Nephron (organoid): Measurements from ENCODE around the gene TP53I13.

Experiments used
- H3K27ac Mint-ChIP-seq, 3 experiments: 2 replicates each; pipeline ENCODE4 v1.8.0; 2020; ENCODE audit warnings: mixed read lengths in 3 of 3, mild to moderate bottlenecking in 2 of 3, moderate library complexity in 1 of 3
- H3K27me3 Mint-ChIP-seq: 2 replicates; pipeline ENCODE4 v1.8.0; 2021; ENCODE audit warnings: low read depth, mild to moderate bottlenecking, moderate library complexity, mixed read lengths
- H3K36me3 Mint-ChIP-seq: 2 replicates; pipeline ENCODE4 v1.8.0; 2020; ENCODE audit warnings: low read depth, mixed read lengths
- H3K4me1 Mint-ChIP-seq: 2 replicates; pipeline ENCODE4 v1.8.0; 2020; ENCODE audit warnings: mixed read lengths
- H3K4me3 Mint-ChIP-seq, 3 experiments: 2 replicates each; pipeline ENCODE4 v1.8.0; 2020; ENCODE audit warnings: mild to moderate bottlenecking in 3 of 3, mixed read lengths in 3 of 3, moderate library complexity in 2 of 3
- H3K9me3 Mint-ChIP-seq: 2 replicates; pipeline ENCODE4 v1.8.0; 2020; ENCODE audit warnings: mixed read lengths
- CTCF ChIP-seq, 3 experiments: fragments of 200-600 bp; sonication (generic); IDR thresholded peaks; one replicate each; pipeline ENCODE4 v1.5.0; 2021; ENCODE audit warnings: antibody characterized with exemption in 3 of 3; ENCODE audit not compliant: unreplicated experiment in 3 of 3

Gene TP53I13

DNA sequence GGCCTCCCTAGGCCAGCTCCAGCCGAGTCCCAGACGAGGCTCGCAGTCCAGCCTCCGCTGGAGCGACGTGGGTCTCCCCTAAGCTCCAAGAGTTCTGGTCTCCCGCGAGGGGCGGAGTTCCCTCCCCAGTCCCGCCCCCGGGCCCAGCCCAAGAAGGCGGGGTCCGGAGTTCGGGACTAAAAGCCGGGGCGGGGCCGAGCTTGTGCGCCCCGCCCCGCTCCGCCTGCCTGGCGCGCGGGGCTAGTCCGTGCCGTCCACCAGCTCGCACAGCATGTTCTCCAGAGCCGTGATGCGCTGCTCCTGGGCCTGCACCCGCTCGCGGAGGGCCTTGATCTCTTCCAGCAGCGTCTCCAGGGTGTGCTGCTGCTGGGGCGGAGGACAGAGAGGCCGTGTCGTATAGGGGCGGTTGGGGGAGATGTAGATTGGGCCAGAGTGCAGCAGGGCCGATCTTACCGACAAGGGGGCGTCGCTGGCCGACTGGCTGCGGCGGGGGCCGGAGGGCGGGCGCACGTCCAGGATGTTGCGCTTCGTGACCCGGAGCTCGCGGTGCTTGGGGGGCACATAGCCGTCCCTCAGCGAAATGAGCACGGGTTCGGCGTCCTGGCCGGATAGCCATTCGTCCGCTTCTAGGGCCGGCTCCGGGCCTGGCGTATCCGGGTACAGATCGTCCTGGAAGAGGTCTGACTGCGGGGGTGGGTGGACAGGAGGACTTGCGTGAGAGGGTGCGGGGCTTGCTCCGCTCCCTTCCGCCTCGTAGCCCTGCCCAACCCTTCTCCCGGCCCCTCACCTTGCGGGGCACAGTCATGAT lies 47.2 kb downstream of the TP53I13 start:
- Mint-ChIP-seq H3K4me1 (peaks cover 26% of the 10 kb centered on the region), H3K9me3 (no peaks in the 10 kb centered on the region), H3K36me3 (peaks cover 7% of the 10 kb centered on the region), H3K27me3 (peaks cover 66% of the 10 kb centered on the region), H3K4me3 (peak overlapping the region; percentile 80 to 87 (median 84)), H3K27ac (no peak overlapping the region)
- TF ChIP-seq CTCF (IDR thresholded peaks at IDR 0.05; ENCODE audit: unreplicated experiment in 3 of 3), result no peak

DNA sequence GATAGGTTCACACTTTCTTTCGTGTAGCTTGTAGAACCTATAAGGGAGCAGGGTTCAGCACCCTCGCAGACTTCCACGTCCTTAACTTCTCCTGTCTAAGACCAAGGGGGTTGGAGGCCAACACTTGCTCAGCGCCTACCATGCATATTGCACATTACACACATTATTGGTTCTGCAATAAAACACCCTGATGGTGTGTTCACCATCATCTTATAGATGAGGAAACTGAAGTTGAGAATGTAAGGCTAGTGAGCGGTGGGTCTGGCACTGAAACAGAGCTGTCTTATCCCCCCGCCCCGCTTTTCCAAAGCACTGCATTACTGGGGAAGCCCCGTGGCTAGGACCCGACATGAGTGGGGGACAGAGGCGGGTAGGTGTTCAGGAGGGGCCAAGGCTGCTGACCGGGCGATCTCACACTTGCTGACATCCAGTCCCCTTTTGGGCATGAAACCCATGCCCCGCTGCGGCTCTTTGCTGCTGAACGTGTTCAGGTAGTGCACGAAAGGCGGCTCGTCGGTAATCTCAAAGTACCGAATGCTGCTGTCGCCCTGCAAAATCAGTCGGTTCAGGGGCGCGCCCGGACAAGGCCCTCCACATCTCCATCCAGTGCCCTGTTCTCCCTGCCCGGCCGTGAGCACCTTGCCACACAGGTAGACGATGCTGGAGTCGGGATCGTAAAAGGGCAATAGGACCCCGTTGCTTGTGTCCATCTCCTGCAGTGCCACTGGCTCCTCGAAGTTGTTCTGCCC lies 48.0 kb downstream of the TP53I13 start:
- Mint-ChIP-seq H3K36me3 (peaks cover 3% of the 10 kb centered on the region), H3K4me3 (peak overlapping the region; percentile 80 to 87 (median 84)), H3K9me3 (no peaks in the 10 kb centered on the region), H3K27ac (no peak overlapping the region), H3K4me1 (peaks cover 26% of the 10 kb centered on the region), H3K27me3 (peaks cover 74% of the 10 kb centered on the region)
- TF ChIP-seq CTCF (IDR thresholded peaks at IDR 0.05; ENCODE audit: unreplicated experiment in 3 of 3), result no peak

- H3K9me3 Mint-ChIP-seq, result no peaks in the 10 kb centered on the region
- H3K36me3 Mint-ChIP-seq, result peaks cover 3% of the 10 kb centered on the region
- H3K27me3 Mint-ChIP-seq, result peaks cover 80% of the 10 kb centered on the region
- peak overlapping the region; percentile 53 to 80 (median 67) for H3K4me3 Mint-ChIP-seq
- TF ChIP-seq CTCF (IDR thresholded peaks at IDR 0.05; ENCODE audit: unreplicated experiment in 3 of 3), result peak; percentile 31 to 51 (median 39)
- H3K4me1 Mint-ChIP-seq, result peaks cover 31% of the 10 kb centered on the region
- H3K27ac Mint-ChIP-seq, result no peak overlapping the region
Measured at GRCh38 chr17:29617125-29617480, 48.6 kb downstream of the TP53I13 start.

DNA sequence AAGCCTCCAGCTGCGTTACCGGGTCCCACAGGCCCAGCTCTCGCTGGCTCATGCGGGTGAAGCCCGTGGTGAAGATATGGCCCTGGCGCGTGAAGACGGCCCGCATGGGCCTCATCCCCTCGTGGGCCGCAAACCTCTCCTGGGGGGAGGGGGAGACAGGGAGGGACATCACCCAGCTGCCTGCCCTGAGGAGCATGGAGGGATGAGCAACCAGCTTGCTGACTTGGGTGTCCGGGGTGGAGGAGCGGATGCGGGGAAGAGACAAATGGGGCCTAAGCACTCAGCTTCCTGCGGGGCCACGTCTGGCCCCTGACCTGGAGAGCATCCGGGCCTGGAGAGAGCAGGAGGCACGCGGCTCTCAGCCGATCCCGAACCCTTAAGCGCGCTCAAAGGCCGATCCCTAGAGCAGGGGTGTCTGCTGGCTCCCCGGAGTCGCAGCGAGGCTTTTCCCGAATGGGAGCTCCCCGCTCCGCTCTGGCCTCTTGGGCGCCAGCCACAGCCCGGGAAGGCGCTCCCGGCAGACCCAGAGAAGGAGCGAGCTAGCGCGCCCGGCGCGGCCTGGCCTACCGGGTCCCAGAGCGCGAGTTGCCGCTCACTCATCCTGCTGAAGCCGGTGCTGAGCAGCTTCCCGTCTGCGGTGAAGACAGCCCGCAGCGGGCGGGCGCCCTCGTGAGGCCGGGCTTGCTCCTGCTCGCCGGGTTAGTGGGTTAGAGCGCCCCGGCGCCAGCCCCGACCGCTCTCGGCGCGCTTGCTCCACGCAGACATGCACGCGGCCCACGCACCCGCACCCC lies 49.2 kb downstream of the TP53I13 start:
- Mint-ChIP-seq H3K4me1 (peaks cover 31% of the 10 kb centered on the region), H3K27me3 (peaks cover 86% of the 10 kb centered on the region), H3K36me3 (peaks cover 3% of the 10 kb centered on the region), H3K4me3 (peak overlapping the region in 2 of 3 experiments; percentile 16 to 80), H3K27ac (no peak overlapping the region), H3K9me3 (no peaks in the 10 kb centered on the region)
- peak; percentile 33 to 57 (median 56) for TF ChIP-seq CTCF (IDR thresholded peaks at IDR 0.05; ENCODE audit: unreplicated experiment in 3 of 3)

DNA sequence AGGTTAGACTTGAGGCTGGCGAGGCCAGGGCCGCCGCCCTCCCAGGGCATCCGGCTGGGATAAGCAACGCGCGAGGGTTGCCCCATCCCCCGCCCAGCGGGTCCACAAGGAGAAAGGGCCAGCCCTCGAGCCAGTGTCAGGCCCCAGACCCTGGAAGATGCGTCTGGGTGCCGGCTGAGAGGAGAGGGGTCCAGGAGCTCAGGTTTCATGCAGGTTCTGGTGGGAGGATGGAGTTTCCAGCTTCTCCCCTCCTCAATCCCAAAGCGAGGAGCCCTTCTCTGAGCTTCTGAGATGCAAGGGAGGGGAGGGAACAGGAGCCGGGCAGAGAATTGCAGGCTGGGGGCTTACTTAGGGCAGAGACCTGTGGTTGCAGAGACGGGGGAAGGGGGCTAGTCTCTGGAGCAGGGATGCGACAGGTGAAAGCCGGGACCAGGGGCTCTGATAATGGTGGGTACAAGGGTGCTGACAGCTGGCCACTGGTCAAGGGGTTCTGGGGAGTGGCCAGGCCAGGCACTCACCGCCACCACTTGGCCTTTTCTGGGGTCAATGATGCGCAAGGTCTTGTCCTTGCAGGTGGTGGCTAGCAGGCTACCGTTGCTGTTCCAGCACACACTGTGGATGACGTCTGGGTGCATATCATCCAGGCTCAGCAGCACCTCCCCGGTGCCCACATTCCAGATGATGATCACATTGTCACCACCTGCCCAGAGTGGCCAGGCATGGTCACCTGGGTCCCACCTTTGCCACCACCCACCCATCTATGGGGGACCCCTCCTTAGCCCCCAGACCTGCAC lies 50.0 kb downstream of the TP53I13 start:
- Mint-ChIP-seq H3K27ac (no peak overlapping the region), H3K4me3 (no peak overlapping the region), H3K36me3 (peaks cover 3% of the 10 kb centered on the region), H3K27me3 (peaks cover 92% of the 10 kb centered on the region), H3K4me1 (peaks cover 31% of the 10 kb centered on the region), H3K9me3 (no peaks in the 10 kb centered on the region)
- TF ChIP-seq CTCF (IDR thresholded peaks at IDR 0.05; ENCODE audit: unreplicated experiment in 3 of 3), result peak in 1 of 3 experiments; percentile 5
